ENCODE results near the gene EPHA4. TPM values are rescaled to one million over a fixed set of nuclear protein-coding genes. Genes with fewer than 3 reads are reported as not detected.
A peak's percentile ranks its signal among the peaks of the same experiment; 100 is the strongest.

Gene EPHA4
- total RNA-seq, 1 experiment from 2014 or later: 3.3 TPM

- no TSS peak for BruUV-seq (replicated peaks)
- Histone ChIP-seq H3F3A (ENCODE audit: low read length, unreplicated experiment) (no peaks in the 10 kb centered on the region), H4K20me1 (ENCODE audit: low read length) (no peaks in the 10 kb centered on the region), H3K9me2 (replicated peaks; ENCODE audit: low read length) (no peaks in the 10 kb centered on the region), H3K9ac (ENCODE audit: low read length) (no peak overlapping the region), H2AFZ (ENCODE audit: low read length) (no peak overlapping the region), H3K9me3 (ENCODE audit: low read length) (no peaks in the 10 kb centered on the region), H3K4me3 (ENCODE audit: low read length) (no peak overlapping the region), H3K79me2 (ENCODE audit: low read length) (no peaks in the 10 kb centered on the region), H3K27me3 (ENCODE audit: low read length) (no peaks in the 10 kb centered on the region), H3K4me2 (ENCODE audit: low read length) (no peak overlapping the region), H3K4me1 (ENCODE audit: insufficient read depth, low read length) (no peaks in the 10 kb centered on the region), H3K27ac (ENCODE audit: low read length) (no peak overlapping the region), H3K36me3 (ENCODE audit: low read depth, low read length) (no peaks in the 10 kb centered on the region)
- ChIA-PET CTCF (no interaction called here), POLR2A (ENCODE audit: unreplicated experiment) (interaction anchor here (0.7 kb wide), 1 partner anchor 732 kb away, joined by 5 read pairs; no protein-coding TSS in a partner anchor)
- DNase-seq (no peak), ATAC-seq (peak; percentile 65)
- intact Hi-C loops (cut with micrococcal nuclease): no loop called here
- TF ChIP-seq CTCF (conservative IDR thresholded peaks at IDR 0.05; ENCODE audit: low read depth, low read length) (no peak), EZH2 (IDR thresholded peaks at IDR 0.05; ENCODE audit: low read length, unreplicated experiment) (no peak), EZH2phosphoT487 (IDR thresholded peaks at IDR 0.05; ENCODE audit: borderline replicate concordance, low read length) (no peak)
These were observed 138.0 kb downstream of the EPHA4 start for GRCh38 chr2:221434142-221434541.

- no TSS peak for BruUV-seq (replicated peaks)
- Histone ChIP-seq H4K20me1 (ENCODE audit: low read length) (no peaks in the 10 kb centered on the region), H3K9me3 (ENCODE audit: low read length) (no peaks in the 10 kb centered on the region), H3K79me2 (ENCODE audit: low read length) (no peaks in the 10 kb centered on the region), H3K4me3 (ENCODE audit: low read length) (no peak overlapping the region), H3K27me3 (ENCODE audit: low read length) (no peaks in the 10 kb centered on the region), H3K4me1 (ENCODE audit: insufficient read depth, low read length) (no peaks in the 10 kb centered on the region), H3K36me3 (ENCODE audit: low read depth, low read length) (no peaks in the 10 kb centered on the region), H3K9ac (ENCODE audit: low read length) (no peak overlapping the region), H3F3A (ENCODE audit: low read length, unreplicated experiment) (no peaks in the 10 kb centered on the region), H2AFZ (ENCODE audit: low read length) (no peak overlapping the region), H3K9me2 (replicated peaks; ENCODE audit: low read length) (no peaks in the 10 kb centered on the region), H3K4me2 (ENCODE audit: low read length) (no peak overlapping the region), H3K27ac (ENCODE audit: low read length) (no peak overlapping the region)
- intact Hi-C loops (cut with micrococcal nuclease): no loop called here
- POLR2A ChIA-PET (ENCODE audit: unreplicated experiment): no interaction called here
- CTCF ChIA-PET: no interaction called here
- DNase-seq (no peak), ATAC-seq (no peak)
- no peak for TF ChIP-seq CTCF (conservative IDR thresholded peaks at IDR 0.05; ENCODE audit: low read depth, low read length)
- TF ChIP-seq EZH2phosphoT487 (IDR thresholded peaks at IDR 0.05; ENCODE audit: borderline replicate concordance, low read length): no peak
- TF ChIP-seq EZH2 (IDR thresholded peaks at IDR 0.05; ENCODE audit: low read length, unreplicated experiment): no peak
These were observed 140.6 kb downstream of the EPHA4 start for GRCh38 chr2:221431477-221431876.

GRCh38 chr2:221429741-221430491 is 142.2 kb downstream of the EPHA4 start:
- no peaks in the 10 kb centered on the region for H3K27me3 ChIP-seq (ENCODE audit: low read length)
- intact Hi-C loops (cut with micrococcal nuclease): no loop called here
- H3F3A ChIP-seq (ENCODE audit: low read length, unreplicated experiment): no peaks in the 10 kb centered on the region
- H2AFZ ChIP-seq (ENCODE audit: low read length): no peak overlapping the region
- H3K4me2 ChIP-seq (ENCODE audit: low read length): no peak overlapping the region
- TF ChIP-seq EZH2phosphoT487 (IDR thresholded peaks at IDR 0.05; ENCODE audit: borderline replicate concordance, low read length): no peak
- TF ChIP-seq CTCF (conservative IDR thresholded peaks at IDR 0.05; ENCODE audit: low read depth, low read length): no peak
- TF ChIP-seq EZH2 (IDR thresholded peaks at IDR 0.05; ENCODE audit: low read length, unreplicated experiment): no peak
- no peak overlapping the region for H3K27ac ChIP-seq (ENCODE audit: low read length)
- no peaks in the 10 kb centered on the region for H3K79me2 ChIP-seq (ENCODE audit: low read length)
- no peaks in the 10 kb centered on the region for H3K4me1 ChIP-seq (ENCODE audit: insufficient read depth, low read length)
- no peaks in the 10 kb centered on the region for H3K36me3 ChIP-seq (ENCODE audit: low read depth, low read length)
- no peak overlapping the region for H3K9ac ChIP-seq (ENCODE audit: low read length)
- H4K20me1 ChIP-seq (ENCODE audit: low read length): no peaks in the 10 kb centered on the region
- peak; percentile 27; the same call in 1 of the 2 replicates for ATAC-seq
- H3K9me3 ChIP-seq (ENCODE audit: low read length): no peaks in the 10 kb centered on the region
- DNase-seq: no peak
- BruUV-seq (replicated peaks): no TSS peak
- H3K4me3 ChIP-seq (ENCODE audit: low read length): no peak overlapping the region
- no peaks in the 10 kb centered on the region for H3K9me2 ChIP-seq (replicated peaks; ENCODE audit: low read length)
- ChIA-PET CTCF (no interaction called here), POLR2A (ENCODE audit: unreplicated experiment) (no interaction called here)
